CD8-positive, alpha-beta memory T cell (primary cell): ENCODE measurements around the gene IFNL3. TPM values are rescaled to one million over a fixed set of nuclear protein-coding genes. Genes with fewer than 3 reads are reported as not detected.

Source experiments
- CTCF ChIA-PET: fragments of 350-600 bp; sonication (Branson Sonifier 250); formaldehyde crosslinking; loops from one replicate; lab custom pipeline; 2021; ENCODE audit warnings: antibody characterized with exemption; lab: Charles Lee
- POLR2A ChIA-PET: fragments of 350-600 bp; sonication (Branson Sonifier 250); formaldehyde crosslinking; loops from one replicate; lab custom pipeline; 2021; ENCODE audit warnings: antibody characterized with exemption; lab: Charles Lee
- DNase-seq, 5 donors: peaks; one replicate each; pipeline versions ENCODE4 v3.0.0 to v3.0.0-alpha.2; 2020 to 2022; ENCODE audit warnings: mixed read lengths in 1 of 5
- H3K27ac ChIP-seq: one replicate; pipeline ENCODE4 v1.7.0; 2013; ENCODE audit warnings: low read depth, mild to moderate bottlenecking, low read length, moderate library complexity
- H3K27me3 ChIP-seq: 2 replicates; pipeline ENCODE4 v1.7.0; 2013; ENCODE audit warnings: low read length, mild to moderate bottlenecking; ENCODE audit not compliant: insufficient read depth, poor library complexity, severe bottlenecking
- H3K36me3 ChIP-seq: 2 replicates; pipeline ENCODE4 v1.7.0; 2013; ENCODE audit warnings: mild to moderate bottlenecking, low read length, moderate library complexity; ENCODE audit not compliant: insufficient read depth
- H3K4me1 ChIP-seq: 2 replicates; pipeline ENCODE4 v1.7.0; 2013; ENCODE audit warnings: mild to moderate bottlenecking, low read length, moderate library complexity; ENCODE audit not compliant: insufficient read depth
- H3K4me3 ChIP-seq: 2 replicates; pipeline ENCODE4 v1.7.0; 2013; ENCODE audit warnings: mild to moderate bottlenecking, low read length
- H3K9me3 ChIP-seq: 2 replicates; pipeline ENCODE4 v1.7.0; 2013; ENCODE audit warnings: mild to moderate bottlenecking, low read length
- H3K27ac Mint-ChIP-seq, 8 donors: one replicate each; pipeline ENCODE4 v1.8.0; 2020 to 2021; ENCODE audit warnings: mixed read lengths in 8 of 8, mild to moderate bottlenecking in 6 of 8, inconsistent platforms in 3 of 8, moderate library complexity in 3 of 8
- H3K27me3 Mint-ChIP-seq, 2 donors: one replicate each; pipeline ENCODE4 v1.8.0; 2020 to 2021; ENCODE audit warnings: mixed read lengths in 2 of 2, mild to moderate bottlenecking in 1 of 2, moderate library complexity in 1 of 2
- H3K36me3 Mint-ChIP-seq, 3 donors: one replicate each; pipeline ENCODE4 v1.8.0; 2020 to 2021; ENCODE audit warnings: mixed read lengths in 3 of 3, inconsistent platforms in 1 of 3, mild to moderate bottlenecking in 1 of 3
- H3K4me1 Mint-ChIP-seq, 3 donors: one replicate each; pipeline ENCODE4 v1.8.0; 2020 to 2021; ENCODE audit warnings: mixed read lengths in 3 of 3, inconsistent platforms in 1 of 3, mild to moderate bottlenecking in 1 of 3
- H3K4me3 Mint-ChIP-seq, 7 donors: one replicate each; pipeline ENCODE4 v1.8.0; 2020 to 2021; ENCODE audit warnings: mixed read lengths in 7 of 7, mild to moderate bottlenecking in 6 of 7, moderate library complexity in 4 of 7, inconsistent platforms in 2 of 7
- H3K9me3 Mint-ChIP-seq, 5 donors: one replicate each; pipeline ENCODE4 v1.8.0; 2020 to 2022; ENCODE audit warnings: mixed read lengths in 5 of 5, mild to moderate bottlenecking in 3 of 5, moderate library complexity in 2 of 5, inconsistent platforms in 1 of 5
- polyA plus RNA-seq: library from polyadenylated mRNA; unstranded; fragments of 300-500 nt; fragmentation: Illumina TruSeq; gene quantifications from one replicate; pipeline ENCODE4 v1.2.3, GENCODE V29; 2021
- total RNA-seq, 2 experiments: library from RNA; stranded (reverse); gene quantifications; one replicate each; pipeline ENCODE4 v1.2.3, GENCODE V29; 2021

Gene IFNL3
- total and polyA plus RNA-seq, 3 experiments from 2014 or later: not detected

- H3K4me1 Mint-ChIP-seq: peaks cover 21 to 29% (median 27%) of the 10 kb centered on the region in 3 donors
- no peaks in the 10 kb centered on the region for H3K27me3 ChIP-seq
- H3K4me3 ChIP-seq: no peak overlapping the region
- no peak overlapping the region for H3K27ac ChIP-seq
- H3K27ac Mint-ChIP-seq: peak overlapping the region in 3 of 8 donors; percentile 61 to 84 (median 66)
- no peak for DNase-seq
- H3K9me3 ChIP-seq: no peaks in the 10 kb centered on the region
- peaks cover 3% of the 10 kb centered on the region in 2 donors for H3K27me3 Mint-ChIP-seq
- peak overlapping the region in 1 of 7 donors; percentile 59 for H3K4me3 Mint-ChIP-seq
- ChIA-PET POLR2A (no interaction called here), CTCF (interaction anchor here (1.7 kb wide), 1 partner anchor 128 kb away, joined by 4 read pairs; no protein-coding TSS in a partner anchor)
- peaks cover 17% of the 10 kb centered on the region for H3K4me1 ChIP-seq
- H3K9me3 Mint-ChIP-seq: no peaks in the 10 kb centered on the region
- no peaks in the 10 kb centered on the region for H3K36me3 Mint-ChIP-seq
- no peaks in the 10 kb centered on the region for H3K36me3 ChIP-seq
Measured at GRCh38 chr19:39238944-39239343, 5.9 kb downstream of the IFNL3 start.

GRCh38 chr19:39238209-39238608 is 6.6 kb downstream of the IFNL3 start:
- DNase-seq: no peak
- POLR2A ChIA-PET: no interaction called here
- H3K9me3 Mint-ChIP-seq: no peaks in the 10 kb centered on the region
- Histone ChIP-seq H3K36me3 (no peaks in the 10 kb centered on the region), H3K4me1 (peaks cover 17% of the 10 kb centered on the region), H3K27ac (no peak overlapping the region), H3K4me3 (peak overlapping the region; percentile 17), H3K9me3 (no peaks in the 10 kb centered on the region), H3K27me3 (no peaks in the 10 kb centered on the region)
- H3K4me1 Mint-ChIP-seq: peaks cover 21 to 29% (median 27%) of the 10 kb centered on the region in 3 donors
- CTCF ChIA-PET: interaction anchor here (0.8 to 1.7 kb wide), 3 partner anchors 13 to 138 kb away, joined by 3 to 4 read pairs (median 3); no protein-coding TSS in a partner anchor
- H3K27ac Mint-ChIP-seq: peak overlapping the region; percentile 69 to 93 (median 84)
- H3K4me3 Mint-ChIP-seq: peak overlapping the region; percentile 41 to 79 (median 73)
- H3K36me3 Mint-ChIP-seq: no peaks in the 10 kb centered on the region
- peaks cover 0 to 3% of the 10 kb centered on the region in 2 donors for H3K27me3 Mint-ChIP-seq

GRCh38 chr19:39237200-39238184 is 7.3 kb downstream of the IFNL3 start:
- CTCF ChIA-PET: interaction anchor here (0.8 to 1.7 kb wide), 3 partner anchors 14 to 139 kb away, joined by 3 to 4 read pairs (median 3); no protein-coding TSS in a partner anchor
- H3K27me3 Mint-ChIP-seq: peaks cover 0 to 3% of the 10 kb centered on the region in 2 donors
- H3K9me3 Mint-ChIP-seq: no peaks in the 10 kb centered on the region
- peaks cover 21 to 29% (median 27%) of the 10 kb centered on the region in 3 donors for H3K4me1 Mint-ChIP-seq
- no peaks in the 10 kb centered on the region for H3K36me3 ChIP-seq
- H3K36me3 Mint-ChIP-seq: no peaks in the 10 kb centered on the region
- peak overlapping the region; percentile 78 to 93 (median 86) for H3K27ac Mint-ChIP-seq
- peak; percentile 15 to 63 (median 22) for DNase-seq
- H3K9me3 ChIP-seq: no peaks in the 10 kb centered on the region
- H3K4me3 Mint-ChIP-seq: peak overlapping the region; percentile 45 to 87 (median 75)
- peaks cover 17% of the 10 kb centered on the region for H3K4me1 ChIP-seq
- no peaks in the 10 kb centered on the region for H3K27me3 ChIP-seq
- POLR2A ChIA-PET: no interaction called here
- H3K4me3 ChIP-seq: peak overlapping the region; percentile 17
- H3K27ac ChIP-seq: no peak overlapping the region

GRCh38 chr19:39236527-39236926 is 8.3 kb downstream of the IFNL3 start:
- Histone ChIP-seq H3K27ac (no peak overlapping the region), H3K4me1 (peaks cover 17% of the 10 kb centered on the region), H3K4me3 (no peak overlapping the region), H3K36me3 (no peaks in the 10 kb centered on the region), H3K27me3 (no peaks in the 10 kb centered on the region), H3K9me3 (no peaks in the 10 kb centered on the region)
- H3K4me1 Mint-ChIP-seq: peaks cover 21 to 29% (median 27%) of the 10 kb centered on the region in 3 donors
- H3K4me3 Mint-ChIP-seq: peak overlapping the region; percentile 15 to 79 (median 68)
- no peaks in the 10 kb centered on the region for H3K36me3 Mint-ChIP-seq
- peak in 4 of 5 donors; percentile 14 to 71 (median 39) for DNase-seq
- ChIA-PET POLR2A (interaction anchor here (0.5 to 0.7 kb wide), 3 partner anchors 9 to 916 kb away, joined by 3 to 6 read pairs (median 4); no protein-coding TSS in a partner anchor), CTCF (no interaction called here)
- H3K9me3 Mint-ChIP-seq: no peaks in the 10 kb centered on the region
- H3K27me3 Mint-ChIP-seq: peaks cover 0 to 3% of the 10 kb centered on the region in 2 donors
- peak overlapping the region; percentile 29 to 95 (median 66) for H3K27ac Mint-ChIP-seq

- Histone ChIP-seq H3K4me3 (no peak overlapping the region), H3K4me1 (peaks cover 10% of the 10 kb centered on the region), H3K9me3 (no peaks in the 10 kb centered on the region), H3K27ac (no peak overlapping the region), H3K27me3 (no peaks in the 10 kb centered on the region), H3K36me3 (no peaks in the 10 kb centered on the region)
- POLR2A ChIA-PET: no interaction called here
- Mint-ChIP-seq H3K9me3 (no peaks in the 10 kb centered on the region), H3K36me3 (no peaks in the 10 kb centered on the region), H3K4me1 (peaks cover 11 to 19% (median 19%) of the 10 kb centered on the region in 3 donors), H3K27ac (no peak overlapping the region), H3K4me3 (no peak overlapping the region), H3K27me3 (peaks cover 1 to 2% of the 10 kb centered on the region in 2 donors)
- CTCF ChIA-PET: interaction anchor here (1.1 kb wide), 1 partner anchor 125 kb away, joined by 3 read pairs; no protein-coding TSS in a partner anchor
- no peak for DNase-seq
Measured at GRCh38 chr19:39232708-39233107, 12.1 kb downstream of the IFNL3 start.

- Histone ChIP-seq H3K4me1 (no peaks in the 10 kb centered on the region), H3K27ac (no peak overlapping the region), H3K9me3 (no peaks in the 10 kb centered on the region), H3K4me3 (no peak overlapping the region), H3K27me3 (no peaks in the 10 kb centered on the region), H3K36me3 (no peaks in the 10 kb centered on the region)
- Mint-ChIP-seq H3K4me3 (no peak overlapping the region), H3K27ac (no peak overlapping the region), H3K9me3 (no peaks in the 10 kb centered on the region), H3K4me1 (no peaks in the 10 kb centered on the region), H3K27me3 (peaks cover 2 to 16% of the 10 kb centered on the region in 2 donors), H3K36me3 (no peaks in the 10 kb centered on the region)
- ChIA-PET POLR2A (no interaction called here), CTCF (no interaction called here)
- no peak for DNase-seq
Measured at GRCh38 chr19:39230096-39230764, 14.6 kb downstream of the IFNL3 start.

GRCh38 chr19:39224910-39225309 is 19.9 kb downstream of the IFNL3 start:
- Mint-ChIP-seq H3K4me1 (peaks cover 0 to 4% (median 0%) of the 10 kb centered on the region in 3 donors), H3K27ac (no peak overlapping the region), H3K36me3 (no peaks in the 10 kb centered on the region), H3K9me3 (no peaks in the 10 kb centered on the region), H3K4me3 (no peak overlapping the region), H3K27me3 (peaks cover 27 to 43% of the 10 kb centered on the region in 2 donors)
- Histone ChIP-seq H3K36me3 (no peaks in the 10 kb centered on the region), H3K27ac (no peak overlapping the region), H3K4me1 (no peaks in the 10 kb centered on the region), H3K4me3 (no peak overlapping the region), H3K9me3 (no peaks in the 10 kb centered on the region), H3K27me3 (peaks cover 5% of the 10 kb centered on the region)
- POLR2A ChIA-PET: no interaction called here
- DNase-seq: no peak
- CTCF ChIA-PET: no interaction called here
